ENCODE data around the gene P3H2.

The P3H2 gene

DNA sequence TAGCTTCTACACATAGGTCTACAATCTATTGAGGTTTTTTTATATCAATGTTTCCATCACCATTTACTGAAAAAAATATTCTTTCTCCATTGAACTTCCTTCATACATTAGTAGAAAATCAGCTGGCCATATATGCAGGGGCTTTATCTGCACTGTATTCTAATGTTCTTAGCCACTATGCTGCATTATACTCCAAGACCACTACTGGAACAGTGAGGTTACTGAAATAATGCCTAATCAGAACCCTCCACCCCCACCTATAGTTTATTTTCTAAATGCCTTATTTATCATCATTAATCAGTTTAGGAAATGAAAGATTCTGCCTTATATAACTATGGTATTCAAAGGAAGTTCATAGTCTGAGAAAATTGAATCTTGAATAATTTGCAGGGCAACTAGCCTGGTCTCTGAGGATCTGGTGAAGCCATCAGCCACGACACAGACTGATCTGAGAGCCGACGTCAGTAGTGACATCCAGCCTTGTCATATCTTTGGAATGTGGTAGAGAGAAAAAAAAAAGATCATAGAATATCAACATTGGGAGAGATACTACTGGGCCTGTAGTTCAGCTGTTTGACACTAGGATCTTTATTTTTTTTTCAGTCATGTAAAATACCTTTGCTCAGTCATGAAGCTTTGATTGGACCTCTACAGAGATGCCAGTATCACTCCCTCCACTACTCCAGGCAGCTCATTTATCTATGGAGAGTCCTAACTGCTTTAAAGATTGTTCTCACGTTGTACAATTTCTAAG lies 66.6 kb downstream of the P3H2 start:
- no peak for TF ChIP-seq JUND (IDR thresholded peaks at IDR 0.05; ENCODE audit: low read depth)
- in situ Hi-C loops (cut with HindIII; ENCODE audit: low pct_unique_long_range_greater_than_20kb, low sequenced_read_pairs) = no loop called here
- no peak for DNase-seq (ENCODE audit: low read depth in 1 of 2, low spot score in 1 of 2)

DNA sequence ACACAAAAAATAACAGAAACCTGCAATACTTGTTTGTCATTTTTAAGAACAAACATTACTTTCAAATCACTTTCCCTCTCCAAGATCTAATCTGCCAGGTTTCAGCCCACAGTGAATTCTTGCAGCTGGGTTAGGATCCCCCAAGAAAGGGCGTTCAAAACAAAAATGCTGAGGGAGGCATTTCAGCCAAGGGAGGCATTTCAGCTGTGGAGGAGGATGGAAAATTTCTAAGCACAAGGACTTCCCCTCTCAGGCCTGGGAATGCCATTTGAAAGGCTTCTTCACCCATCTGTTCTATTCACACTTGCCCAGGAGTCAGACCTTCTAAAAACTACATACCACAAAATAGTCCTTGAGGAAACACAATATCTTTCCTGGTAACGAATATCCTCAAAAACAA lies 69.1 kb downstream of the P3H2 start:
- in situ Hi-C loops (cut with HindIII; ENCODE audit: low pct_unique_long_range_greater_than_20kb, low sequenced_read_pairs) = no loop called here
- DNase-seq (ENCODE audit: low read depth in 1 of 2, low spot score in 1 of 2) = no peak
- no peak for TF ChIP-seq JUND (IDR thresholded peaks at IDR 0.05; ENCODE audit: low read depth)

DNA sequence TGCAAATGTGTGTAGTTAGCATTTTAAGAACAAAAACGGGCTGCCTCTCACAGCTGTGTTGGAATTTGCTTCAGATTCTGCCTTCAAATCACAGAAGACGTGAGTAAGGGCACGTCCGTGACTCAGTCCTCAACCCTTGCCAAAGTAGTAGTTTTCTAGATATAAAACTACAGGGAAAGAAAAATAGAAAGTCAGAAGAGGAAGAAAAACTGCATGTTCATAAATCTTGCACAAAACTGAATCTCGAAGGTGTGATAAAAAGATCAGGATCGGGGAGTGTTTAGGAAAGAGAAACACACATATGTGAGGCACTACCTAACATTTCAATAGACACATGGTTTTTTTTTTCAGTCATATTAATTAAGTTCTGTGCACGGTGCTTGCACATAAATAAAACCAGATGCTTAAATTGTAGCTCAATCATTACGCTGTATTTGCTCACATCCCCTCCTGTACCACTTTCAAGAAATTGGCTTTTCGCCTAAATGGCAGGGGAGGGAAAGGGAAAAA lies 71.7 kb downstream of the P3H2 start:
- in situ Hi-C loops (cut with HindIII; ENCODE audit: low pct_unique_long_range_greater_than_20kb, low sequenced_read_pairs) = no loop called here
- no peak for DNase-seq (ENCODE audit: low read depth in 1 of 2, low spot score in 1 of 2)
- TF ChIP-seq JUND (IDR thresholded peaks at IDR 0.05; ENCODE audit: low read depth) = no peak

- in situ Hi-C loops (cut with HindIII; ENCODE audit: low pct_unique_long_range_greater_than_20kb, low sequenced_read_pairs) = no loop called here
- no peak for TF ChIP-seq JUND (IDR thresholded peaks at IDR 0.05; ENCODE audit: low read depth)
- no peak for DNase-seq (ENCODE audit: low read depth in 1 of 2, low spot score in 1 of 2)
Observed at GRCh38 chr3:190044974-190045373, 75.7 kb downstream of the P3H2 start.

GRCh38 chr3:190044142-190044541 lies 76.6 kb downstream of the P3H2 start:
- in situ Hi-C loops (cut with HindIII; ENCODE audit: low pct_unique_long_range_greater_than_20kb, low sequenced_read_pairs) = no loop called here
- DNase-seq (ENCODE audit: low read depth in 1 of 2, low spot score in 1 of 2) = no peak
- no peak for TF ChIP-seq JUND (IDR thresholded peaks at IDR 0.05; ENCODE audit: low read depth)

DNA sequence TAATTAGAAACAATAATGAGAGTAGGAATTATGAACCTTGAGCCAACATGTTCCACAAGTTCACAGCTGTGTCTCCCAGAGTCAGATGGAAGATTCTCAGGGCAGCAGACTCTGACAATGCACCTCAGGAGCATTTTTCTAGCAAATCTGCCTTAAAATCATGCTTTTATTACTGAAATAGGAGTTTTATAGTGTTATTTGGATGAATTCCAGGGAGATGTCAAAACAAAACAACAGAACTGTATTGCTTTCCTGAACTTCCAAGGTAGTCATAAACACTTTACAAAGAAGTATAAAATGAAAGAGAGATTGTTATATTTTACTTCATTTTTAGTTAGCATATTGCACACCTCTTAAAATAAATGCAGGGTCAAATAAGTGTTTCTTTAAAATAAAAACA lies 77.0 kb downstream of the P3H2 start:
- TF ChIP-seq JUND (IDR thresholded peaks at IDR 0.05; ENCODE audit: low read depth) = no peak
- in situ Hi-C loops (cut with HindIII; ENCODE audit: low pct_unique_long_range_greater_than_20kb, low sequenced_read_pairs) = no loop called here
- no peak for DNase-seq (ENCODE audit: low read depth in 1 of 2, low spot score in 1 of 2)

GRCh38 chr3:190042558-190042957 lies 78.1 kb downstream of the P3H2 start:
- no peak for DNase-seq (ENCODE audit: low read depth in 1 of 2, low spot score in 1 of 2)
- no peak for TF ChIP-seq JUND (IDR thresholded peaks at IDR 0.05; ENCODE audit: low read depth)
- in situ Hi-C loops (cut with HindIII; ENCODE audit: low pct_unique_long_range_greater_than_20kb, low sequenced_read_pairs) = no loop called here

- in situ Hi-C loops (cut with HindIII; ENCODE audit: low pct_unique_long_range_greater_than_20kb, low sequenced_read_pairs) = no loop called here
- TF ChIP-seq JUND (IDR thresholded peaks at IDR 0.05; ENCODE audit: low read depth) = no peak
- DNase-seq (ENCODE audit: low read depth in 1 of 2, low spot score in 1 of 2) = no peak
Observed at GRCh38 chr3:190041333-190042041, 79.2 kb downstream of the P3H2 start.

DNA sequence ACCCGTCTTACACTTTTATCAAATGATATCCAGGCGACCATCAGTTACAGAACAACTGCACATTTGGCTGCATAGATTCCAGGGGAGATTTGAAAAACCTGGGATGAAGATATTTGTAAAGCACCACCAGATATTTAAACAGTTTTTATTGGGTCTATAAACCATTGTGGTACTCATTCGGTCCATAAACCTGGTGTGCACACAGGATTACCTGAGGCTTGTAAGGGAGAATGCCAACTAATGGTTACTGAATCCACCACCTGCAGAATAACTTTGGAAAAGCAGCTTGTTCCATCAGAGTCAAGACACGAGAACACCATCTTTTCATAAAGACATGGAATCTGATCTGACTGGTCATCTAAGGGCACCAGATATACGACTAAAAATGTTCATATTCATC lies 80.6 kb downstream of the P3H2 start:
- in situ Hi-C loops (cut with HindIII; ENCODE audit: low pct_unique_long_range_greater_than_20kb, low sequenced_read_pairs) = no loop called here
- no peak for TF ChIP-seq JUND (IDR thresholded peaks at IDR 0.05; ENCODE audit: low read depth)
- DNase-seq (ENCODE audit: low read depth in 1 of 2, low spot score in 1 of 2) = no peak

- in situ Hi-C loops (cut with HindIII; ENCODE audit: low pct_unique_long_range_greater_than_20kb, low sequenced_read_pairs) = no loop called here
- no peak for TF ChIP-seq JUND (IDR thresholded peaks at IDR 0.05; ENCODE audit: low read depth)
- DNase-seq (ENCODE audit: low read depth in 1 of 2, low spot score in 1 of 2) = peak in 1 of 2 experiments; percentile 39
Observed at GRCh38 chr3:190038050-190038933, 82.4 kb downstream of the P3H2 start.

GRCh38 chr3:190036631-190037030 lies 84.1 kb downstream of the P3H2 start:
- no peak for TF ChIP-seq JUND (IDR thresholded peaks at IDR 0.05; ENCODE audit: low read depth)
- DNase-seq (ENCODE audit: low read depth in 1 of 2, low spot score in 1 of 2) = no peak
- in situ Hi-C loops (cut with HindIII; ENCODE audit: low pct_unique_long_range_greater_than_20kb, low sequenced_read_pairs) = no loop called here

DNA sequence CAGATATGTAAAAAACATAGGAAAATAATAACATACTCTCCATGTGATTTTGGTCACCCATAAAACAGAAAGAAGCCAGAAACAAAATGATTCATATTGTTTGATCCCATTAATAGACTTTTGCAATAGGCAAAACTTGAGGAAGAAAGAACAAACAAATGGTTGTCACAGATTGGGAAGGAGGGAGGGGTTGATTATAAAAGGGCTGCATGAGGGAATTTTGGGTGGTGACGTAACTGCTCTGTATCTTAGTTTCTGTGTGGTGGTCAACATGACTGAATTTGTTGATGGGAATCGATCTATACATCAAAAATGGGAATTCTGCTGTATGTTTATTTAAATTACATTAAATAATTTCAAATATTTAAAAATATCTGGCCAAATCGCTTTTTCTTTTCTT lies 86.3 kb downstream of the P3H2 start:
- in situ Hi-C loops (cut with HindIII; ENCODE audit: low pct_unique_long_range_greater_than_20kb, low sequenced_read_pairs) = no loop called here
- no peak for DNase-seq (ENCODE audit: low read depth in 1 of 2, low spot score in 1 of 2)
- no peak for TF ChIP-seq JUND (IDR thresholded peaks at IDR 0.05; ENCODE audit: low read depth)
